ENCODE measurements around the gene PRR18. TPM values are rescaled to one million over a fixed set of nuclear protein-coding genes. Genes with fewer than 3 reads are reported as not detected.

PRR18 gene
- polyA plus RNA-seq, 3 donors from 2014 or later, result not detected

DNA sequence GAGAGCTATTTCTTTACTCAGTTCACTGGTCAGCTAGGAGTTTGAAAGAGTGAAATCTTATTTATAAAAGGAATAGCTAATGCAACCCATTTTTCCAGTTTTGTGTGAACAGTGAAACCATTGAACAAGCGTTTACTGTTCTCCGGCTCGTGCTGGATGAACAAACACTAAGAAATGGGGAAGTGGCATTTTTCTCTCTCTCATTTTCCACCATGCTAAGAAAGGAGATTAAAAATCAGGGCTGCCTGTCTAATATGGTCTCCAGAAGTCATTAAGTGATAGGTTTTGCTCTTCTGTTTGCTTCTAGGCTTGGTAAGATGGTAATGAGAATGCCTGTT is 34.9 kb upstream of the PRR18 start:
- Mint-ChIP-seq H3K4me1 (peaks cover 12 to 15% of the 10 kb centered on the region in 2 donors), H3K4me3 (peak overlapping the region; percentile 89 to 94 (median 91)), H3K36me3 (peaks cover 0 to 9% (median 3%) of the 10 kb centered on the region in 3 donors), H3K27ac (peak overlapping the region; percentile 45 to 98 (median 94)), H3K9me3 (peaks cover 0 to 4% (median 0%) of the 10 kb centered on the region in 6 donors), H3K27me3 (ENCODE audit: low read depth in 3 of 3) (peaks cover 10 to 19% (median 11%) of the 10 kb centered on the region in 3 donors)
- DNase-seq, result no peak

DNA sequence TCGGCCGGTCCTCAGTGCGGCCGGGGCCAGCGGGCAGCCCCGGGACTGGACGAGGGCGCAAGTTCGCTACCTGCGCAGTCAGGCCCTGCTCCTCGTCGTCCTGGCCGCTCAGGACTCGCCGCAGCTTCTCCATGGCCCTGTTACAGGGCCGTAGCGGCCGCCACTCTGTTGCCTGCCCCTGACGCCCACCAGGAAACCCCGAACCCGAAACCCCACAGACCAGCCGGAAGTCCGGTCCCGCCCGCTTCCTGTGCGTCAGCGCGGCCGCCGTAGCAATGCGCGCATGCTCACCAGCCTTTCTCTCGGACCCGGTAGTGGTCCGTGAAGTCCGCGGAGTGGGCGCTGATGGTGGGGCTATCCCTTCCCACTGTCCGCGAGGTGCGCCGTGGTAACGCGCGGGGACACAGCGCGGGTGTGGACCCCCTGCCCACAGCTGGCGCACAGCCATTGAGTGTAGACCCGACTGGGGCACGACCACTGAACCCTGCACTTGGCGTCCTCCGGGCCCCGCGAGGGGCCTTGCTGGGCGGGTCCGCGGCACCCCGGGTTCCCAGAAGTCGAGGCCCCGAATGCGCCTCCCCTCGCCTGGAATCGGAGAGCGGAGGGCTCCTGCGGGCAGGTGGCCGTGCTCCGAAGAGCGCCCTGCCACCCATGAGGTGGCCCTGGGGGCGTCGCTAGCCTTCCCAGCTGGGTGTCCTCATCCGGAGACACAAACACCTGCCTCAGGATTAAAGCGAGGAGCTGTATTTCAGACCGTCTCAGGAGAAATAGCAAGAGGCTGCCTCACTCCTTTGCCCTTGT is 34.4 kb upstream of the PRR18 start, which contains the start of gene SFT2D1:
SFT2D1 (minus strand) TSS at position 197 of the 801 bp plus-strand sequence; CDS start at position 133, 64 bp downstream.
- peaks cover 0 to 4% (median 0%) of the 10 kb centered on the region in 6 donors for H3K9me3 Mint-ChIP-seq

DNA sequence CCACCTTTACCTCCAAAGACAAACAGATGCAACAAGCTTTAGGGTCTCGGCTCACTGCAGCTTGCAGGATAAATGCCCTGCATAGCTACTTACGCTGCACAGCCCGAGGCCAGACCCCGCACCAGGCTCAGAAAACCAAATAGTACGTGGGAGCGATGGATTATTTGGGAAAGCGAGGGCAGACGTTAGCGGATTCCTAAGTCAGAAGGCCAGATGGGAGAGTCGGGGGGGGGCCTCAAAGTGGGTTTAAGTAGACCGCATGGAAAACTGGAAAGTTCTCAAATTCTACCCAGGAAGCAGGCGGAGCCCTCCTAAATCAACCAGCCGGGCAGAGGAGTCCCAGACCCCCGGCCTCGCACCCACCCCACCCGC is 33.8 kb upstream of the PRR18 start:
- peaks cover 0 to 4% (median 0%) of the 10 kb centered on the region in 6 donors for H3K9me3 Mint-ChIP-seq
- peaks cover 4 to 13% (median 8%) of the 10 kb centered on the region in 3 donors for H3K36me3 Mint-ChIP-seq
- H3K27me3 Mint-ChIP-seq (ENCODE audit: low read depth in 3 of 3), result peaks cover 10 to 17% (median 11%) of the 10 kb centered on the region in 3 donors
- H3K4me3 Mint-ChIP-seq, result peak overlapping the region; percentile 89 to 94 (median 91)
- no peak for DNase-seq
- H3K27ac Mint-ChIP-seq, result peak overlapping the region; percentile 89 to 98 (median 96)
- peaks cover 12 to 15% of the 10 kb centered on the region in 2 donors for H3K4me1 Mint-ChIP-seq

More for the DNA sequence above, 34.4 kb upstream of the PRR18 start, which contains the start of gene SFT2D1:
- Mint-ChIP-seq H3K27ac (peak within 1 kb of the TSS; percentile 89 to 98 (median 96)), H3K27me3 (ENCODE audit: low read depth in 3 of 3) (peaks cover 10 to 19% (median 11%) of the 10 kb centered on the region in 3 donors), H3K4me3 (peak within 1 kb of the TSS; percentile 89 to 94 (median 91)), H3K4me1 (peaks cover 12 to 15% of the 10 kb centered on the region in 2 donors), H3K36me3 (peaks cover under 1 to 9% (median 4%) of the 10 kb centered on the region in 3 donors)
- peak; percentile 92 to 94 (median 92) for DNase-seq

DNA sequence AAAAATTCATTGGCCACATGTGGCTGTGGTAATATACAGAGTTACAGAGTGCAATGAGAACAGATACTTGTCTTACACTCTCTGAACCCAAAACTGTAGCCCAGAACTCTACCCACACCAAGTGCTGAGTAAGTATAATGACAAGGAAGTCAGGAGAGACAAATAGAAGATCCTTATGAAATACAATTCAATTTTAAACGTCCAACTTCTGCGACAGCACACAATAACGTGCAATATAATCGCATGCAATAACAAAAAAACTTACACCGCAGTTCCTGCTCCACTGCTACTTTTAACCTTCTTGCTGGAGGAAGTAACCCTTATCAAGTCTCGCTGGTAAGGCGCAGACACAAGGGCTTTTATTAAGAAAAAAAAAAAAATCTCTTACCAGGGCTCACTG is 33.3 kb upstream of the PRR18 start:
- H3K4me3 Mint-ChIP-seq, result peak overlapping the region; percentile 89 to 94 (median 91)
- peaks cover 10 to 17% (median 11%) of the 10 kb centered on the region in 3 donors for H3K27me3 Mint-ChIP-seq (ENCODE audit: low read depth in 3 of 3)
- H3K4me1 Mint-ChIP-seq, result peaks cover 12 to 20% of the 10 kb centered on the region in 2 donors
- peaks cover 0 to 4% (median 0%) of the 10 kb centered on the region in 6 donors for H3K9me3 Mint-ChIP-seq
- H3K36me3 Mint-ChIP-seq, result peaks cover 4 to 18% (median 8%) of the 10 kb centered on the region in 3 donors
- peak; percentile 49 to 56 (median 53) for DNase-seq
- peak overlapping the region; percentile 89 to 98 (median 96) for H3K27ac Mint-ChIP-seq

GRCh38 chr6:166338854-166339253 is 30.7 kb upstream of the PRR18 start:
- H3K4me3 Mint-ChIP-seq, result no peak overlapping the region
- DNase-seq, result no peak
- no peaks in the 10 kb centered on the region for H3K9me3 Mint-ChIP-seq
- H3K36me3 Mint-ChIP-seq, result peaks cover 10 to 36% (median 16%) of the 10 kb centered on the region in 3 donors
- H3K27me3 Mint-ChIP-seq (ENCODE audit: low read depth in 3 of 3), result peaks cover 9 to 20% (median 10%) of the 10 kb centered on the region in 3 donors
- no peak overlapping the region for H3K27ac Mint-ChIP-seq
- peaks cover 36 to 45% of the 10 kb centered on the region in 2 donors for H3K4me1 Mint-ChIP-seq

DNA sequence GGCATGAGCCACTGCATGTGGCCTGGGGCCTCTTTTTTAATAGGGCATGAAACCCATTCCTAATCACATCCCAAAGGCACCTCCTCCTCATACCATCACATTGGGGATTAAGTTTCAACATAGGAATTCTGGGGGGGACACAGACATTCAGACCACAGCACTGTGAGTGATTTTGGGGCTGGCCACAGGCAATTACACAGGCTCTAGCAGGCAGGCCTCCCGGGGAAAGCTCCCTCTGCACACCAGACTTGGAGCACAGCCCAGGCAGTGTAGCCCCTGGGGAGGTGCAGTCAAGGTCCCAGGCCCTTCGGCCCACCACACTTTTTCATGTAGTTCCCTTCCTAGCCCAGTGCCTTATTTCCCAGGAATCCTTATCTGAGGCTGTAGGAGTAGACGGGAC is 28.7 kb upstream of the PRR18 start:
- no peaks in the 10 kb centered on the region for H3K9me3 Mint-ChIP-seq
- no peak overlapping the region for H3K4me3 Mint-ChIP-seq
- peaks cover 50 to 54% of the 10 kb centered on the region in 2 donors for H3K4me1 Mint-ChIP-seq
- H3K27ac Mint-ChIP-seq, result no peak overlapping the region
- no peak for DNase-seq
- H3K36me3 Mint-ChIP-seq, result peaks cover 10 to 40% (median 16%) of the 10 kb centered on the region in 3 donors
- peaks cover 2 to 16% (median 3%) of the 10 kb centered on the region in 3 donors for H3K27me3 Mint-ChIP-seq (ENCODE audit: low read depth in 3 of 3)

DNA sequence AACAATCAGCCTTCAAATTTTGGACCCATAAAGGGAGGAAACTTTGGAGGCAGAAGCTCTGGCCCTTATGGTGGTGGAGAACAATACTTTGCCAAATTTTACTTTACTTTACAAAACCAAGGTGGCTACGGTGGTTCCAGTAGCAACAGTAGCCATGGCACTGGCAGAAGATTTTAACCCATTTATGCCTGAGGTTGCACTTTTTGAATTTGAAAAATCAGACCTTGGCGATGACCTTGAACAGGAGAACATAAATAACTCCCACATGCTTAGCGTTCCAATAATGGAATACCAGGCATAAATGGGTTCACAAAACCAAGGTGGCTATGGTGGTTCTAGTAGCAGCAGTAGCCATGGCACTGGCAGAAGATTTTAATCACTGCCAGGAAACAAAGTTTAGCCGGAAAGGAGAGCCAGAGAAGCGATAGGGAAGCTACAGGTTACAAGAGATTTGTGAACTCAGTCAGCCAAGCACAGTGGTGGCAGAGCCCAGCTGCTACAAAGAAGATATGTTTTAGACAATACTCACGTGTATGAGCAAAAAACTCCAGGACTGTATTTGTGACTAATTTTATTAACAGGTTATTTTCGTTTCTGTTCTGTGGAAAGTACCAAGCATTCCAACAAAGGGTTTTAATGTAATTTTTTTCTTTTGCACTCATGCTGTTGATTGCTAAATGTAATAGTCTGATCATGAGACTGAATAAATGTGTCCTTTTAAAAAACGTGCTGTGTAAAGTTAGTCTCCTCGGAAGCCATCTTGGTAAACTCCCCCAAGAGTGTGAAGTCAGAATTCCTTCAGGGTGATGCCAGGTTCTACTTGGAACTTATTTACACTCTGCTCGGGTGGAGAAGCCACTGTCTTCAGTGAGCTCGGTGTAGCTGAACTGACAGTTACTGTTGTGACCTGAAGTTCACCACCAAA is 27.4 kb upstream of the PRR18 start:
- H3K36me3 Mint-ChIP-seq, result peaks cover 10 to 40% (median 16%) of the 10 kb centered on the region in 3 donors
- H3K4me3 Mint-ChIP-seq, result peak overlapping the region in 3 of 5 donors; percentile 63 to 92 (median 80)
- peaks cover 57 to 58% of the 10 kb centered on the region in 2 donors for H3K4me1 Mint-ChIP-seq

GRCh38 chr6:166334878-166335277 is 26.7 kb upstream of the PRR18 start:
- no peaks in the 10 kb centered on the region for H3K9me3 Mint-ChIP-seq
- peak overlapping the region; percentile 69 to 96 (median 82) for H3K27ac Mint-ChIP-seq
- H3K36me3 Mint-ChIP-seq, result peaks cover 10 to 40% (median 16%) of the 10 kb centered on the region in 3 donors
- H3K4me1 Mint-ChIP-seq, result peaks cover 59 to 60% of the 10 kb centered on the region in 2 donors
- peak overlapping the region; percentile 40 to 92 (median 63) for H3K4me3 Mint-ChIP-seq
- DNase-seq, result no peak
- peaks cover 0 to 10% (median 0%) of the 10 kb centered on the region in 3 donors for H3K27me3 Mint-ChIP-seq (ENCODE audit: low read depth in 3 of 3)

More for the DNA sequence above, 27.4 kb upstream of the PRR18 start:
- H3K9me3 Mint-ChIP-seq, result no peaks in the 10 kb centered on the region
- no peak for DNase-seq
- peak overlapping the region in 5 of 6 donors; percentile 69 to 96 (median 84) for H3K27ac Mint-ChIP-seq
- H3K27me3 Mint-ChIP-seq (ENCODE audit: low read depth in 3 of 3), result peaks cover 0 to 10% (median 0%) of the 10 kb centered on the region in 3 donors

DNA sequence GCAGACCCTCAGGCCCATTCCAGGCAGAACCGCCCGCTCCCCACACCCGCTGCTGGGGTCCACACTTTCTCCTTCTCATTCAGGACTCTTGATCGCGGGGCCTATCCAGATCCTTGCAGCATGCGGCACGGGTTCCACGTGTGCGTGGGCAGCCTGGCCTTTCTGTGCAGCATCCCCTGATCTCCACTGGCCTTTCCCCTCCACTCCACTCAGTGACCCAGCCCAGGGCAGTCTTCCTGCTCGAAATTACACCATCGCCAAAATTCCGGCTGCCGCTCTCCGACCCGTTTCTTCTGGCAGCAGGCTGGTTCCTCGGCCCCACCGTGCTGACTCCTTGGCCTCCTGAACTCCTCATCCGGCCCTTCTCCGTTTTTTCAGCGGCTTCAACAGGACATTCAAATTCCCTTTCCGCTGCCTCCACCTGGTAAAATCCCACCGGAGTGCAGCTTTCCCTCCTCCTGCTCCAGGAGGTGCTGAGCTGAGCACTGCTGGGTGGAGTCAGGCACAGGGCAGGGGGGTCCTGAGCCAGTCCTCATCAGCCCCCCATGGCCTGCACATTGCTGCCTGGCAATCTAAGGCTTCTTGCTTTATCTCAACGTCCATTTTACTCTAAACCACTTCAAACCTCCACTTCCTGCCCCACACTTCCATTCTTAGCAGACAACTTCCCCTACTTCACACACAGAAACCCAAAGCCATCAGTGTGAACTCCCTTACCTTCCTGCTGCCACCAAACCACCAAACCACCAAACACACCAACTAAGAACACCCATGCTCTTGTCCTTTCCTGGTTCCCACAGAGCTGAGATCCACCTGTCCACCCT is 25.2 kb upstream of the PRR18 start:
- peaks cover 14 to 48% (median 15%) of the 10 kb centered on the region in 3 donors for H3K36me3 Mint-ChIP-seq
- DNase-seq, result peak; percentile 78 to 83 (median 82)
- H3K27ac Mint-ChIP-seq, result peak overlapping the region; percentile 79 to 96 (median 86)
- H3K9me3 Mint-ChIP-seq, result no peaks in the 10 kb centered on the region
- H3K27me3 Mint-ChIP-seq (ENCODE audit: low read depth in 3 of 3), result peaks cover 0 to 10% (median 0%) of the 10 kb centered on the region in 3 donors
- H3K4me3 Mint-ChIP-seq, result peak overlapping the region; percentile 69 to 92 (median 80)
- peaks cover 67 to 68% of the 10 kb centered on the region in 2 donors for H3K4me1 Mint-ChIP-seq

DNA sequence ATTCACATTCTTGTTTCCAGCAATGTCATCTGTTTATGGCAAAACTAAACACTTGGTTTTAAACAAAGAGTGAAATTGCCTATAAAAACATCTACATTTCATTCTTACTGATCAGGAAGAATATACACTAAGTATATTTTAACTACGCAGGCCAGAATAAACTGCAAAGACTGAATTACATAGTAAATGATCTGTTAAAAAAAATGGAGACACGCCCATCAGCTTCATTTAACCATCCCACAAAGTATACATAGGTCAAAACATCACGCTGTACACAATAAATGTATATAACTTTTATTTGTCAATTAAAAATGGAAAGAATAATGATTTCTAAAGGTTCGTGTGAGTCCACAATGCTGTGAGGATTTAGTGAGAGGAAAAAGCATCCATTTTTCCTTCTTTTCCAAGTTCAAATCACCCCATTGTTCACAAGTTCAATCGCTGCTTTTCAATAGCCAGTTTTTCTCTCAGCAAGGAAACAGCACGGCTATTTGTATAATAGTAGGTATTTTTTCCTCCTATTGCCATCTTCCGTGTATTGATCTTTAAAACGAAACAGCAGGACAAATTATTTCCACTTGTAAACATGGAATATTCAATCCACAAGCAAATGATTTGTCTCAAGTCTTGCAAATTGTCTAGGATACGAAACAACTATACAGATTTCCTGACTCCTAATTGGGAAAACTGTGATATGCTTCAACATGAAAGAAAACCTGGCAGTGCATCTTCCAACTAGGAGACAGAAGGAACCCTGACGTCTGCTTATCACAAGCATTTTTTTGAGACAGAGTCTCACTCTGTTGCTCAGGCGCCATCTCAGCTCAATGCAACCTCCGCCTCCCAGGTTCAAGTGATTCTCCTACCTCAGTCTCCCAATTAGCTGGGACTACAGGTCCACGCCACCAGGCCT is 23.6 kb upstream of the PRR18 start:
- Mint-ChIP-seq H3K27me3 (ENCODE audit: low read depth in 3 of 3) (peaks cover 0 to 10% (median 0%) of the 10 kb centered on the region in 3 donors), H3K4me3 (peak overlapping the region in 4 of 5 donors; percentile 6 to 85 (median 76)), H3K27ac (peak overlapping the region in 3 of 6 donors; percentile 81 to 96 (median 84)), H3K4me1 (peaks cover 75 to 79% of the 10 kb centered on the region in 2 donors), H3K9me3 (no peaks in the 10 kb centered on the region), H3K36me3 (peaks cover 13 to 44% (median 15%) of the 10 kb centered on the region in 3 donors)
- no peak for DNase-seq

GRCh38 chr6:166330612-166331011 is 22.4 kb upstream of the PRR18 start:
- Mint-ChIP-seq H3K9me3 (no peaks in the 10 kb centered on the region), H3K4me3 (no peak overlapping the region), H3K27me3 (ENCODE audit: low read depth in 3 of 3) (peaks cover 0 to 14% (median 0%) of the 10 kb centered on the region in 3 donors), H3K4me1 (peaks cover 77 to 84% of the 10 kb centered on the region in 2 donors), H3K36me3 (peaks cover 13 to 40% (median 18%) of the 10 kb centered on the region in 3 donors), H3K27ac (peak overlapping the region in 1 of 6 donors; percentile 71)
- DNase-seq, result no peak

Measured in immature natural killer cell (primary cell).